ENCODE measurements around the gene SEC11A.
"Not testable (repeated sequence)": the region's sequence is repeated elsewhere in the genome, so short reads cannot be mapped to it uniquely, and the experiment has no call there.

SEC11A gene

DNA sequence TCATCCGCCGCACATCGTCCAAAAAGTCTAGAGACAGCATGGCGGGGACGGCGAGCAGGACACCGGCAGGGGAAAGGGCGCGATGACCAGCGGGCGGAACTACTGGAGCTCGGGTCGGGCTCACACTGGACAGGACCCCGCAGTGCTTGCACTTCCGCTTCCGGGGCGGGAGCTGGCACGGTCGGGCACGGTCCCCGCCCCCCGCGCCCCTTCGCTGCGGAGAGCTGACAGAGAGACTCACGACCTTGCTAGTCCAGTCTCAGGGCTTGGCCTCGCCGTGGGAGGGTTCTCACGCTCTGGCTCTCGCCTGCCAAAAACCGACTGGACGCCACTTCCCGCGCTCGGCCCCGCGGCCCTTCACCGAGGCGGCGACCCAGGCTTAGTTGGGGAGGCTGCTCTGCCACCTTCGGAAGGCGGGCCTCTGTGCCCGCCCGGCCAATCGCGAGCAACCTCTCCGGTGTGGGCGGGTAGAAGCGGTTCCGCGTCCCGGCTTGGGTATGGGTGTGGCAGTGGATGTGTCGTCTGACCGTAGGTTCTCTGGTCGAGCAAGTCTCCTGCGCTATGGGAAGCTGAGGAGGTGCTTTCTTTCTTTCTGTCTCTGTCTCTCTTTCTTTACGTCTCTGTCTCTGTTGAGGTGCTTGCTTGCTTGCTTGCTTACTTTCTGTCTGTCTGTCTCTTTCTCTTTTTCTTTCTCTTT lies at the start of gene SEC11A:
SEC11A (minus strand) TSS at position 104 of the 697 bp plus-strand sequence; CDS start at position 40, 64 bp downstream.
- peak; percentile 77 for DNase-seq (ENCODE audit: low read depth, low spot score)

DNA sequence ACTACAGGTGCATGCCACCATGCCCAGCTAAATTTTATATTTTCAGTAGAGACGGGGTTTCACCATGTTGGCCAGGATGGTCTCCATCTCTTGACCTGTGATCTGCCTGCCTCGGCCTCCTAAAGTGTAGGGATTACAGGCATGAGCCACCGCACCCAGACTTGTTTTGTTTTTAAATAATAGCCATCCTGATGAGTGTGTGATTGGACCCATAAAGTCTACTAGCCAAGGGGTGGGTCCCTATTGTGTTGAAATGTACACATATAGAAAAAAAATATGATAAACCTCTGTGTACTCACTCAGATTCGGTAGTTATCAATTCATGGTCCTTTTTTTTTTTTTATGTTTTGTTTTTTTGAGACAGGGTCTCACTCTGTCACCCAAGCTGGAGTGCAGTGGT lies 49.7 kb upstream of the SEC11A start:
- no peak for DNase-seq (ENCODE audit: low read depth, low spot score)

DNA sequence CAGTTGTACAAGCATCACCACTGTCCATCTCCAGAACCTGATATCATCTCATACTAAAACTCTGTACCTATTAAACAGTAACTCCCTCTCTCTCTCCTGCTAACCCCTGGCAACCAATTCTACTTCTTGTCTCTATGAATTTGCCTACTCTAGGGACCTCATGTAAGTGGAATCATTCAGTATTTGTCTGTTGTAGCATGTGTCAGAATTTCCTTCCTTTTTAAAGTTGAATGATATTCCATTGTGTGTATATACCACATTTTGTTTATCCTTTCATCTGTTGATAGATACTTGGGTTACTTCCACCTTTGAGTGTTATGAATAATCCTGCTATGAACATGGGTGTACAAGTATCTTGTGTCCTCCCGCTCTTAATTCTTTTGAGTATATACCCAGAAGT lies 49.0 kb upstream of the SEC11A start:
- DNase-seq (ENCODE audit: low read depth, low spot score) = no peak

DNA sequence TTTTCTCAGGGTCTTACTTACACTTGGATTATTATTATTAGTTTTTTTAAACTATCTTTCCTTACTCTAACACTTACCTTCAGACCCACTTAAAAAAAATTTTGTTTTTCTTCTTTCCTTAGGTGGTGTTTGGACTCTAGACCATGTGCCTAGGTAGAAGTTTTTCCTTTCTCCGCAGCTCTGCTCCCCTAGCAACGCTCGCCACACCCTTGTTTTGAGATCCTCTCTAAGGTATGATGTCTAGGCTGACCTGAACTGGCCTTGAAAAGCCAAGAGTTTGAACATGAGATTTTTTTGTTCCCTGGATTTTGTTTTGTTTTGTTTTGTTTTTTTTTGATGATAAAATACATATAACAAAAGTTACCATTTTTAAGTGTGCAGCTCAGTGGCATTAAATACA lies 48.6 kb upstream of the SEC11A start:
- no peak for DNase-seq (ENCODE audit: low read depth, low spot score)

DNA sequence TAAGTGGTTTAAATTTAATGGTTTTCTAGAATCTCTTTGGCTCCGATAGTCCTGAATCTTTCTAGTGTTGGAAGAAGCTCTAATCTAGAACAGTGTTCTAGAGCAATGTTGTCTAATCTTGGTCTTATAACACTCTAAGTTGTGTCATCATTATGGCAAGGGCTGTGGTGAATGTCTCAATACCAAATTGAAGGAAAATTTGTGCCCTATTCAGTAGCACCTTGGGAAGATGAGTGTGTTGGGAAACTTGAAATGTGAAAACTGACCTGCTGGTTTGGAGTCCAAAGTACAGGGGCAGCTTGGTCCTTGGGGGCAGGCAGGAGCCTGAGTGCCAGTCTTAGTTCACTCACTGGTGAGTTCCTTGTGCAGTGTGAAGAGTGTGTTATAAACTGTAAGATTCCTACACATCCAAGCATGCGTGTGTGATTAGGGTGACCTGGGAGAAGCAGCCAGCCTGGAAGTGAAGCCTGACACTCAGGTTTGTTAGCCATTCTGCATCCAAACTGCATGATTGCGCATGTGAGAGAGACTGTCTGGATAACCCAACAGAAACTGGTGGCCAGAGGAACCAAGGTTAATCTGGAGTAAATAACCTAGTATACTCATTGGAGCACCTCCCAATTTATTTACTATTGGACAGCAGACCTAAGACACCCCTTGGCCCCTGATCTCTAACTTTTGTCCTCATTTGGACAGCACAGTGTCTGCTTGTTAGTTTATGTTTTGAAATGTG lies 47.1 kb upstream of the SEC11A start:
- no peak for DNase-seq (ENCODE audit: low read depth, low spot score)

DNA sequence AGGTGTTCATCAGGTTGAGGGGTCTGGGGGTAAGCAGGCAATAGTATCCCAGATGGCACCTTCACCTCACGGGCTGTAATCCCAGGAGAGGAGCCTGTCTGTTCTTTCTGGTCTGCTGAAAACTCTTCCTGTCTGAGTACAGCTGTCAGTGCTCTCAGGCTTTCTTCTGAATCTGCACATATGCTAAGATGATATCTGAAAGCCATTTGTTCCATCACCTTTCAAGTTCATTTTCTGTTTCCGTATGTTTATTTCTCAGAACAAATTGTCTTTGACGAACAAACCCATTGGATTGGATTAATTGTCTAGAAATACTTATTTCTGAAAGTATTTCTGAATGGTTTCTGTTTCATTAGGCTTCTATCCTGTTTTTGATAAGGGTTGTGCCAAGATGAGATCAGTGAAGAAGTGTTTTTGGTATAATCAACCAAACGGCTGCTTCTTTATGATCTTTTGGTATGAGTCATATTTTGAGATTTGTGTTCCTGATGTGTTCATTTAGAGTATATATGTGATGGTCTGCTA lies 45.7 kb upstream of the SEC11A start:
- DNase-seq (ENCODE audit: low read depth, low spot score) = no peak

DNA sequence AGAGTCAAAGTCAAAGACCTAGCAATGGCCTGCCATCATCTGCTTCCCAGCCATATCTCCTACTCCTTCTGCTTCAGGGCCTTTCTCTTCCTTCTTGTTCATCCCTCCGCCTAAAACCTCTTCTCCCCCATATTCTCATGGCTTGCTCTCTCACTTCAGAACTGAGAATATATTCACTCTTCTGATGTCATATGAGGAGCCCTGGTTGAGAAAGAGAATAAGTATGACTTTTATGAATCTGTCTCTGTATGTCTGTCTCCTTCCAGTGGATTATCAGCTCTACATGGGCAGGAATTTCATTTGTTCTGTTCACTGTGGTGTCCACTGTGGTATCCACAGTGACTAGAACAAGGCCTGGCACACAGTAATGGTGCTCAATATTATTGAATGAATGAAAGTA lies 44.3 kb upstream of the SEC11A start:
- no peak for DNase-seq (ENCODE audit: low read depth, low spot score)

DNA sequence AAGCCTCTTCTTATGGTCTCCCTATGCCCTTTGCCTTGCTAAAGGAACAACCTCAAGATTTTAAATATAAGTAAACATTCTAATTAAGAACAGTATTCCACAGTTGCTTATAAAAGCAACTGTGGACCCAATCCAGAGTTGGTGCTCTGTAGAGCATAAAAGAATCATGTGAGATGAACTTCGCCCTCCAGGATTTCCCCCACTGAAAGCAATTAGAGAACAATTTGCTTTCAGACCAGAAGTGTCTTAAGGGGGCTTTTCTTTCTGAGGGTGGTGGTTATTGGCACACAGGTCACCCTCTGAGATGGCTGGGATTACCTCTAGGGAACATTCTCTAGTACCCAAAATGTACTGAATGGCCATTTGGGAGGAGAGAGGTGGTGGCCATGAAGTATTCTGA lies 43.1 kb upstream of the SEC11A start:
- DNase-seq (ENCODE audit: low read depth, low spot score) = no peak

DNA sequence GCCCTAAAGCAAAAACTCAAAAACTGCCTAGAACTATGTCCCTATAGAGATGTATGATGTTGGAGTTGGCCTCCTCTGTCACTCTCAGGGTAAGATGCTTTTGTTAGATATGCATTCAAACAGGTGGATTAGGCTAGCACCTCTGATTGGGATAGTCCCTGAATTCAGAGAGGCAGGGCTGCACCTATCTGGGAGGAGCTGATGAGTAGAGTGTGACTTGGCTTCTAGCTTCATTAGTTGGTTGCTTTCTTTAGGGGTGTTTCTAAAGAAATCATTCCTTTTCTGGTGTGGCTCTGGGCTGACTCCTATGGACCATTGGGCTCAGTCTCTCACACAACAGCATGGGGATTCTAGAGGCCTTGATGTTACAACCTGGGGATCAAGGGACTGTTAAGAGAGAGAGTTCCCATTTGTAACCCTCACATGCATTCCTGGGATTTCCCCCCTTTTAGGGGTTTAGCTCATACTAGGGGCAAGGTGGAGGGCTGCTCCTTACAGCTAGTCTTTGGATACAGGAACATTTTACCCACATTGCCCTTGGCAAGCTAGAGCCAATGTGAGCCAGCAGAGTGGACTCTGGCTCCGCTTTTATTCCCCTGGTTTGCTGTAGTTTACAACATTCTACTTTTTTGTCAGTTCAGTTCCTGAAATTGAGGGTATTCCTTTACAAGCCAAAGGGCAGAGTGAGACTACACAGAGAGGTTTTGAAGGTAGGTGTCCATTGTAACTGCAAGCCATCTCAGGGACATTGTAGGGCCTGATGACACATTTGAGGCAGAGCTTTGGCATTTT lies 40.0 kb upstream of the SEC11A start:
- no peak for DNase-seq (ENCODE audit: low read depth, low spot score)

DNA sequence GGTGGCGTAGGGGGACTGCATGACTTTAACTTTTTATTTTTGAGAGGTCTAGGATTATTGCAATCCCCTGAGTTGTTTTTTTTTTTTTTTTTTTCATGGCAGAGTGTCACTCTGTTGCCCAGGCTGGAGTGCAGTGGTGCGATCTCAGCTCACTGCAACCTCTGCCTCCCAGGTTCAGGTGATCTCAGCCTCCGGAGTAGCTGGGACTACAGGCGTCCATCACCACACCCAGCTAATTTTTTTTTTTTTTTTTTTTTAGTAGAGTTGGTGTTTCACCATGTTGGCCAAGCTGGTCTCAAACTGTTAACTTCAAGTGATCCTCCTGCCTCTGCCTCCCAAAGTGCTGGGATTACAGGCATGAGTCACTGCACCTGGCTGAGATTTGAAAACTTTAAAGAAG lies 39.0 kb upstream of the SEC11A start:
- DNase-seq (ENCODE audit: low read depth, low spot score) = not testable (repeated sequence)

DNA sequence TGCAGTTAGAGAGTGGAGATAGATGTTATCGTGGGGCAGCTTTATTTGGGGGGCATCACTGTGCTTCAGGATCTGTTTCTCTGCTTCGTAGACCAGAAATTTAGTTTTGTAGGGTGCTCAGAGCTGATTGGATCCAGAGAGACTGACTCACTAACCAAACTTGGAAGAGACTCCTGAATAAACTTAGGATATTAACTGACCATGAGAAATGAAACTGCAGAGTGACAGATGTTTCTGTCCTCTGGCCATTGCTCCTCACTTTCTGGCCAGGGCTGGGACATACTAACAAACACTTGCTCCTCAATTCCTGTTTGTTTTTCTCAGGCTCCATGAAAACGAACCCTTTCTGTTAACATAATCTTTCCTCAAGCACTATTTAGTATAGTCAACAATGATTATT lies 36.8 kb upstream of the SEC11A start:
- no peak for DNase-seq (ENCODE audit: low read depth, low spot score)

DNA sequence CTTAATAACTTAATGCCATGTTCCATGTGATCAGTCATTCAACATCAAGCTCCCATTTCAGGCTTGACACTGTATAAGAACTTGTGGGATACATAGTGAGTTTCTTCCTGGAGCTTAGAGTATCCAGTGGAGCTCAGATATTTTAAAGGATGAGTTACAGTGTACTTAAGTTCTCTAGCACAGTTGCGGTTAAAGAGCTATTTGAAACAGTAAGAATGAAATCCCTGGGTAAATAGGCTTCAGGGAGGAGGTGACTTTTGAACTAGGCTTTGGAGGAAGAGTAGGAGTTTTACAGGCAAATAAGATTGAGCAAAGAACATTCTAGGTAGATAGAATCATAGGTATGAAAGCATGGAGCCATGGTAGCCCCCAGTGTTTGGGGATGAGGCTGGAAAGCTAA lies 36.3 kb upstream of the SEC11A start:
- no peak for DNase-seq (ENCODE audit: low read depth, low spot score)

DNA sequence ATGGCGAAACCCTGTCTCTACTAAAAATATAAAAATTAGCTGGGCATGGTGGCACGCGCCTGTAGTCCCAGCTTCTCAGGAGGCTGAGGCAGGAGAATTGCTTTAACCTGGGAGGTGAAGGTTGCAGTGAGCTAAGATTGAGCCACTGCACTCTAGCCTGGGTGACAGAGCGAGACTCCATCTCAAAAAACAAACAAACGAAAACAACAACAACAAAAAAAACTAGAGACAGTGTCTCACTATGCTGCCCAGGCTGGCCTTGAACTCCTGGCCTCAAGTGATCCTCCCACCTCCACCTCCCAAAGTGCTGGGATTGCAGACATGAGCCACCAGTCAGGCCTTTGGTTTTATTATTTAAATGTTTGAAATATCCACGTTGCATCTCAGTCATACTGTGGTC lies 35.8 kb upstream of the SEC11A start:
- DNase-seq (ENCODE audit: low read depth, low spot score) = not testable (repeated sequence)

DNA sequence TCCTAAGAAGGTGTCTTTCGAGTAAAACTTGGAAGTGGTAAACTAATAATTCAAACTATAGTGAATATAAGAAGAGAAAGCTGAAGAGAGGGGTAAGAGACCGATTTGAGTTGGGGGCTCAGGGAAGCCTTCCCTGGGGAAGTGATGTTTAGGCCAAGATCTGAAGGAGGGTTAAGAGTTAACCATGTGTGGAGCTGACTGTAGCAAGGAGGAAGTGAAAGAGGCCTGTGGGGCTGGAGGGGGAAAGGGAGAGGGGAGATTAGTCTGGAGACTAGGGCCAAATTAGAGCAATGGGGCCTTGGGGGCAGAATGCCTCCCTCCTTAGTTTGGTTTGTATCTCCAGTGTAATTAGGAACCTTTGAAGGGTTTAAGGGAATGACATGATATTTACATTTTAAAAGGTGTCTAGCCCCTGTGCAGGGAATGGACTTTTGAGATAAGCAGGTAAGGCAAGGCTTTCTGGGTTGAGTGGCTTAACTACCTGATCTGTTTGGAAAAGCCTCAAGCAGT lies 34.7 kb upstream of the SEC11A start:
- no peak for DNase-seq (ENCODE audit: low read depth, low spot score)

DNA sequence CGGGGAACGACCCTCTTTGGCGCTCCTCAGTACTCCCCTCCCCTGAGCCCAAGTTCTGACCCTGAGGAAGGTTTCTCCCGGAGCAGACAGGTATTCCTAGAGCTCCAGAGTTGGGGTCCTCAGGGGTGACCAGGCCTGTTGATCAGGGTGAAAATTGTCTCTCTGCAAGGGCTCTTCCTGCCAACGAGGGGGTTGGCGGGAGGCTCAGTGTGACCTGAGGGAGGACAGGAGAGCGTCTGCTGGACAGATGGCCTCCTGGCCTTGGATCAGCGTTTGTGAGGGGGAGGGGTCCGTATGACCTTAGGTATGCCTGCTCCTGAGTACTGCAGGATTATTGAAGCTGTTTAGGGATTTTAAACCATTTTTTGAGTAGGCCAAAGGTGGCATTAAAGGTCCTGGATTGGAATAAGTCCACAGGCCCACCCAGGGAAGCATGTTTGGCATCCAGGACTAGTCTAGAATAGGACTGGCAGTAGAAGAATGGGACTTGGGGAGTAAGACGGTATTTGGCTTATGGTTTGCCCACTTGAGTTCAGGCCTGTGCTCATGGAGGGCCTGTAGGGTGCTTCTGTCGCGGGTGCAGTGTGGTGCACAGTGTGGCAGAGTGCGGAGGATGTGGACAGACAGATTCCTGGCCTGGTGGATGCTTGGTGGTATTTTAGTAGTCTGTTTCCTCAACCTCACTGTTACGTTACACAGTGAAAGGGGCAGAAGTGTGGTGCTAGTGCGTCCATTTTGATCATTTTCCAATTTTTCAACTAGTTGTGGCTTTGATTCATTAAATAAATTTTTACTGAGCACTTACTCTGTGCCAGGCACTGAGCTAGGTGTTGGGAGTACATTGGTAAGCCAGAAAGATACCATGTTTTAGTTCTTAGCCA lies 33.4 kb upstream of the SEC11A start:
- no peak for DNase-seq (ENCODE audit: low read depth, low spot score)

DNA sequence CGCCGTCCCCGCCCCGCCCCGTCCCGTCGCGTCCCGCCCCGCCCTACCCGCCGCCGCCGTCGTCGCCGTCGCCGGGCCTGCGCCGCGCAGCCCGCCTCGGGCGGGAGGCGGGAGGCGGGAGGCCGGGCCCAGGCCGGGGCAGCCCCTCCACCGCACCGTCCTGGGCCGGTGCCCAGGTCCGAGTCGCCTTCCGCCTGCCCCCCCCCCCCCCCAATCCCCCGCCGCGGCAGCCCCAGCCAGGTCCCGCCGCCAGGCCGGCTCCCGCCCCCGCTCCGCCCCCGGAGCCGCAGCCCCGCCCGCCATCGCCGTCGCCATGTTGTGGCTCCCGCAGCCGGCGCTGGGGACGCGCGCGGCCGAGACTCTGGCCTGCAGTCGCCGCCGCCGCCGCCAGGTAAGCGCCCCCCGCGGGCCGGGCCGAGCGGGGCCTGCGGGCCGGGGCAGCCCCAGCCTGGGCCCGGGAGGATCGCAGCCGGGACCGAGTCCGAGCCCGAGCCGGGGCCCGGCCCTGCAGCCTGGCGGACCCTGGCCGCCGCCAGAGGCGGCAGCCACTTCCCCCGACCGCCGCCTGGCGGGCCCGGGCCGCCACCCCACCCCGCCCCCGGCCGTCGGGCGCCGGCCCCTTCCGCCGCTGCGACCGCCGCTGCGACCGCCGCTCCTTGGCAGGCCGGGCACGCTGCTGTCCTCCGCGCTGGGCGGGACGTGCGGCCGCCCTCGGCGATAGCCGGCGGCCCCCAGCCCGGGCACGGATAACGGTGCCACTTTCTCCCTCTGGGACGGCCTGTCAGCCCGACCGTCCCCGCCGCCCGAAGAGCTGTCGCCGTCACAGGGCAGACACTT lies 32.6 kb upstream of the SEC11A start, which contains the start of gene ZNF592:
ZNF592 (plus strand) TSS at position 319 of the 837 bp plus-strand sequence. CDS start 34,084 bp downstream, outside the sequence.
- peak; percentile 47 for DNase-seq (ENCODE audit: low read depth, low spot score)

DNA sequence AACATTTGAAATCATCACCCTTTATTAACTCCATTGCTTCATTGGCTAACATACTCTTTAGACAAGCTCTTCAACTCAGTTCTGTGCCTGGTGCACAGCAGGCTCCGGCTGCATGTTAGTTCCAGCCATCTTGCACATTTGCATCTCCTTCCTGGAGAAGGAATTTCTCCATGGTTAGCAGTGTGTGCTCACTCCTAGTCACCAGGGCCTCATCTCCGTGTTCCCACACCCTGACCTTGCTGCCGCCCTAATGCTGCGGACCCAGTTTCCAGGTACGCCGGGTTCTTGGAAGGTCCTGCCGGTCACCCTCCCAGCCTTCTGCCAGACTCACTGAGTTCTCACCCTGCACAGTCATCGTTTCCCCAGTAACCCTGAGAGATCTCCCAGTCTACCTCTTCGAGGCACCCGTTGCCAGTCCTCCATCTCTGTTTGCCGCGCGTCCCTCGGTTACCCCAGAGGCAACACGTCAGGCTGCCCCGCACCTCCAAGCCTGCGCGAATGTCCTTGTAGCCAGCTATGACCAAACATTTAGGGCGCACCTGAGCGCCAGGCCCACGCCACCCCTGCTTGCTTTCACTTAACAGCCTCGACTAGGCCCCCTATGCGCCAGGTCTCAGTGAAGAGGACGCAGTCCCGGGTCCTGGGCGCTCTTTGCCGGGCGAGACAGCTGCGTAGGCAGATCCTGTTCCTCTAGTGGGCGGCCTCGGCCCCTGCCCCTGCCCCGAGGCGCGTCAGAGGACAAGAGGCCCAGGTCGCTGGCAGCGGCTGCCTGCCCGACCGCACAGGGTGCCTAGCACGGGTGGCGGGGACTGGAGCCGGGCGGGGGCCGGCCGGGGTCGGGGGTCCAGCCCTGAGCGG lies 31.7 kb upstream of the SEC11A start:
- DNase-seq (ENCODE audit: low read depth, low spot score) = peak; percentile 21

DNA sequence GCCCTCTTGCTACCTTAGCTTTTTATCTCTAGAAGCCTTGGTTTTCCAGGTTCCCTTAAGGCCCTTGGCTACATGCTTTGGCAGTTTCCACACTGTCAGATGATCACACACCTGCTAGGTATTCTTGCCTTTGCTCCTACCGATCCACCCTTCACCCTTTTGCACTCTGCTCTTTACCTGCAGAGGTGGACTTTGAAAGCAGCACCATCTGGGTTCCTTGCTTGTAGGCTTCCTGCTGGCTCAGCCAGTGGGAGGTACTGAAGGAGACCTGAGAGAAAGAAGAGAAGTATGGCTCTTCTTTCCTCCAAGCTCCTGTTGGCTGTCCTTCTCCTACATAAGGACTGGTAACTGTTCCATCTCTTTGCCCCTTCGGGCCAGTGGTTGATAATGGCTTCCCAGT lies 25.2 kb upstream of the SEC11A start:
- no peak for DNase-seq (ENCODE audit: low read depth, low spot score)

DNA sequence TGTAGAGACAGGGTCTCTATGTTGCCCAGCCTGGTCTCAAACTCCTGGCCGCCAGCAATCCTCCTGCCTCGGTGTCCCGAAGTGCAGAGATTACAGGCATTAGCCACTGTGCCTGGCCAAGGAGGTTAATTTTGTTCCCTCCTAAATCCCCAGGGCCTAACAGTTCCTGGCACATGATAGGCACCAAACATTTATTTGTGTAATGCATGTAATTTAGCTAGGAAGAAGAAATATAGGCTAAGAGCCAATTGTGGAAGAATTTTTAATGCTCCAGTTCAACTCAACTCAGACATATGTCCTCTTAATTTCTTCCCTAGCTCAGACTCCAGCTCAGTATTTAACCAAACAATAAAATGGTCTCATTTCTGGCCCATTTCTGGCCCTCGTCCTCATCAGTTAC lies 24.8 kb upstream of the SEC11A start:
- no peak for DNase-seq (ENCODE audit: low read depth, low spot score)
